Measurements from ENCODE around the gene PRDM11. TPM values are rescaled to one million over a fixed set of nuclear protein-coding genes. Genes with fewer than 3 reads are reported as not detected.

The PRDM11 gene
- total RNA-seq, 1 donor from 2014 or later: 24.0 TPM

DNA sequence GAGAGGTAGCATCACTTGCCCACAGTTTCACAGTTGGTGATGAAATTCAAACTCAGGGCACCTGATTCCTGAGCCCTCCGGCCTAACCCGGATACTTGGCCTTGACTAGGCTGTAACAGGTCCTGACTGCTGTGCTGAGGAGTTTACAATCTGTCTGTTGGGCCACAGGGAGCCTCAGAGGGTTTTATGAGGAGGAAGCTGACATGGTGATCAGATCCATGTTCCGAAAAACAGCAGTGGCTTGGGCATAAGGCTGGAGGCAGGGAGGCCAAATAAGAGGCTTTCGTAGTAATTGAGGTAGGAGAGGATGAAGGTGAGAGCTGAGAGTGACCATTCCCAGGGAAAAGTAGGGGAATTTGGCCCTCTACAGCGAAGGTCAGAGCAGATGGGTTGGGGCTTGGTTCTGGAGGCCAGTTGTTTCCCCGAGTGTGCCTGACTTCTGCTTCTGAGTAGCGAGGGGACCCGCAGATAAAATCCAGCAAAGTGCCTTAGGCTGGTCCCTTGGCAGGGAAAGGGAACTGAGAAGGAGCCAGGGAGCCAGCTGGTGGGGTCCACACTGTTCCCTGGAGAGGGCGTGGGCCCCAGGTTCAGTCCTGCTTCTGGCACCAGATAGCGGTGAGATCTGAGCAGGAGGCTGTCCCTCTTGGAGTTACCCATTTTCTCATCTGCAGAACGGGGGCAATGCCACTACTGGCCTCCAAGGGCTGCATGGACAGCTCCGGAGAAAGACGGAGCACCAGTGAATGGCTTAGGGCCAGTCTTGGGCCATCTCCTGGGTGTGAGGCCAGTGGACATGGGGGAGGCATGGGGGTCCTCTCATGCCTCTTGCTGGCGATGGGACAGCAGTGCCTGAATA, 6.5 kb downstream of the PRDM11 start:
- H3K4me1 Mint-ChIP-seq (ENCODE audit: unreplicated experiment): peaks cover 48% of the 10 kb centered on the region
- peaks cover 11% of the 10 kb centered on the region for H3K9me3 Mint-ChIP-seq
- DNase-seq (ENCODE audit: extremely low spot score, unreplicated experiment): peak; percentile 54
- H3K27me3 Mint-ChIP-seq: no peaks in the 10 kb centered on the region
- no peak overlapping the region for H3K27ac Mint-ChIP-seq
- TF ChIP-seq, protein P1, sequence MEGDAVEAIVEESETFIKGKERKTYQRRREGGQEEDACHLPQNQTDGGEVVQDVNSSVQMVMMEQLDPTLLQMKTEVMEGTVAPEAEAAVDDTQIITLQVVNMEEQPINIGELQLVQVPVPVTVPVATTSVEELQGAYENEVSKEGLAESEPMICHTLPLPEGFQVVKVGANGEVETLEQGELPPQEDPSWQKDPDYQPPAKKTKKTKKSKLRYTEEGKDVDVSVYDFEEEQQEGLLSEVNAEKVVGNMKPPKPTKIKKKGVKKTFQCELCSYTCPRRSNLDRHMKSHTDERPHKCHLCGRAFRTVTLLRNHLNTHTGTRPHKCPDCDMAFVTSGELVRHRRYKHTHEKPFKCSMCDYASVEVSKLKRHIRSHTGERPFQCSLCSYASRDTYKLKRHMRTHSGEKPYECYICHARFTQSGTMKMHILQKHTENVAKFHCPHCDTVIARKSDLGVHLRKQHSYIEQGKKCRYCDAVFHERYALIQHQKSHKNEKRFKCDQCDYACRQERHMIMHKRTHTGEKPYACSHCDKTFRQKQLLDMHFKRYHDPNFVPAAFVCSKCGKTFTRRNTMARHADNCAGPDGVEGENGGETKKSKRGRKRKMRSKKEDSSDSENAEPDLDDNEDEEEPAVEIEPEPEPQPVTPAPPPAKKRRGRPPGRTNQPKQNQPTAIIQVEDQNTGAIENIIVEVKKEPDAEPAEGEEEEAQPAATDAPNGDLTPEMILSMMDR (conservative IDR thresholded peaks at IDR 0.05): no peak
- H3K4me3 Mint-ChIP-seq: no peak overlapping the region
- H3K36me3 Mint-ChIP-seq: peaks cover 17% of the 10 kb centered on the region

DNA sequence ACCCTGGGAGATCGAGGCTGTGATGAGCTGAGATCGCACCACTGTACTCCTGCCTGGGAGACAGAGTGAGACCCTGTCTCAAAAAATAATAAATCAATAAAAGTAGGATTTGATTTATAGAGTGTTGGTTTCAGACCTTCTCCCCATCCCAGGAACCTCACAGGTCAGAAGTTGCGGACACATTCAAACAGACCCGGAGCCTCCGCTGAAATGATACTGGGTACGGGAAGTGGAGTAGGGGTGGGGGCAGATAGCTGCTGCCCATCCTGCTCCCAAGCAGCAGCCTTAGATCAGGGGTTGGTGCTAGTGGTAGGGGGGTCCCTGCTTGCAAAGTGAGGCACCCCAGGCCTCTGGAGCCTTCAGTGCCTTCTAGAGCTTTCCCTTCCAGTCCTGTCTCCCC, 7.8 kb downstream of the PRDM11 start:
- Mint-ChIP-seq H3K4me3 (no peak overlapping the region), H3K36me3 (peaks cover 13% of the 10 kb centered on the region), H3K27me3 (no peaks in the 10 kb centered on the region), H3K9me3 (peaks cover 5% of the 10 kb centered on the region), H3K4me1 (ENCODE audit: unreplicated experiment) (peaks cover 42% of the 10 kb centered on the region), H3K27ac (no peak overlapping the region)
- peak; percentile 58 for DNase-seq (ENCODE audit: extremely low spot score, unreplicated experiment)
- TF ChIP-seq, protein P1 (conservative IDR thresholded peaks at IDR 0.05): no peak

- peaks cover 46% of the 10 kb centered on the region for H3K4me1 Mint-ChIP-seq (ENCODE audit: unreplicated experiment)
- H3K27ac Mint-ChIP-seq: peak overlapping the region; percentile 41
- peaks cover 3% of the 10 kb centered on the region for H3K9me3 Mint-ChIP-seq
- no peak overlapping the region for H3K4me3 Mint-ChIP-seq
- H3K27me3 Mint-ChIP-seq: no peaks in the 10 kb centered on the region
- H3K36me3 Mint-ChIP-seq: peaks cover 11% of the 10 kb centered on the region
- DNase-seq (ENCODE audit: extremely low spot score, unreplicated experiment): peak; percentile 55
- TF ChIP-seq, protein P1 (conservative IDR thresholded peaks at IDR 0.05): no peak
Measured at GRCh38 chr11:45155058-45155551, 8.7 kb downstream of the PRDM11 start.

DNA sequence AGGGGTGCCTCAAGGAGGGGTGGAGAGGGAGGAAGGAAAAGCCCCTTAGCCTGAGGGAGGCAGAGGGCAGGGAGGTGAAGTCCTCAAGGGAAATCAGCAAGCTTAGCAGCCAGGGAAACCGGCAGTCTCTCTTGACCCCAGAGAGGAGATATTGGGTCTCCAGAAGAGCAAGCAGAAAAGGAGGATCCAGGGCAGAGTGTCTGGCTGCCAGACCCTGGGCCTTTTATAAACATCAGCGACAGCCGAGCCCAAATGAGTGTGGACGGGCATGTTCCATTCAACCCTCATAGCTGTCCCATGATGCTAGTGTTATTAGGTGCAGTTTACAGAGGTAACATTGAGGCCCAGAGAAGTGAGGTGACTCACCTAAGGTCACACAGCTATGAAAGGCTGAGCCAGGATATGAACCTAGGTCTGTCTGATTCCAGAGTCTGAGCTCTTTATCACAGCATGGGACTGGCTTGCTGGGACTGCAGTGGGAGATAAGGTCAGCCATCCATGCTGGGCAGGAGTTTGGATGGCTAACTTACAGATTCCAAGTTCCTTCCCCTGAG, 9.3 kb downstream of the PRDM11 start:
- H3K4me3 Mint-ChIP-seq: no peak overlapping the region
- H3K27me3 Mint-ChIP-seq: no peaks in the 10 kb centered on the region
- peaks cover 7% of the 10 kb centered on the region for H3K36me3 Mint-ChIP-seq
- H3K4me1 Mint-ChIP-seq (ENCODE audit: unreplicated experiment): peaks cover 46% of the 10 kb centered on the region
- peak overlapping the region; percentile 71 for H3K27ac Mint-ChIP-seq
- TF ChIP-seq, protein P1 (conservative IDR thresholded peaks at IDR 0.05): no peak
- DNase-seq (ENCODE audit: extremely low spot score, unreplicated experiment): peak; percentile 47
- no peaks in the 10 kb centered on the region for H3K9me3 Mint-ChIP-seq

GRCh38 chr11:45156201-45156600, 9.8 kb downstream of the PRDM11 start:
- DNase-seq (ENCODE audit: extremely low spot score, unreplicated experiment): no peak
- Mint-ChIP-seq H3K4me1 (ENCODE audit: unreplicated experiment) (peaks cover 47% of the 10 kb centered on the region), H3K4me3 (peak overlapping the region; percentile 67), H3K27ac (peak overlapping the region; percentile 71), H3K9me3 (no peaks in the 10 kb centered on the region), H3K36me3 (peaks cover 7% of the 10 kb centered on the region), H3K27me3 (no peaks in the 10 kb centered on the region)
- TF ChIP-seq, protein P1 (conservative IDR thresholded peaks at IDR 0.05): no peak

Data from type B pancreatic cell (in vitro differentiated cells).